ENCODE measurements around the gene BZW2. TPM values are rescaled to one million over a fixed set of nuclear protein-coding genes. Genes with fewer than 3 reads are reported as not detected.
A peak's percentile ranks its signal among the peaks of the same experiment; 100 is the strongest.

Gene BZW2
- total RNA-seq, 4 donors from 2014 or later: 86.6 to 145 (median 123) TPM

- no peak for ATAC-seq
- Histone ChIP-seq H3K27me3 (no peaks in the 10 kb centered on the region), H3K9me3 (no peaks in the 10 kb centered on the region), H3K4me3 (no peak overlapping the region), H3K27ac (no peak overlapping the region), H3K36me3 (no peaks in the 10 kb centered on the region), H3K4me1 (peaks cover 0 to 4% of the 10 kb centered on the region in 2 donors)
- intact Hi-C loops (cut with DNase I; ENCODE audit: low total_unique reads) (no loop called here), in situ Hi-C loops (cut with MboI; ENCODE audit: low sequenced_read_pairs in 4 of 4) (no loop called here)
- TF ChIP-seq POLR2A (IDR thresholded peaks at IDR 0.05): no peak
- TF ChIP-seq CTCF (IDR thresholded peaks at IDR 0.05 in 4 of 5, conservative IDR thresholded peaks at IDR 0.05 in 1 of 5): no peak
- no peak for DNase-seq
These were observed 101.1 kb downstream of the BZW2 start for GRCh38 chr7:16747102-16747501.

- Histone ChIP-seq H3K27me3 (no peaks in the 10 kb centered on the region), H3K9me3 (no peaks in the 10 kb centered on the region), H3K4me3 (peak within 1 kb of the TSS; percentile 60 to 68 (median 65)), H3K27ac (peak within 1 kb of the TSS; percentile 14 to 70 (median 62)), H3K36me3 (no peaks in the 10 kb centered on the region), H3K4me1 (peaks cover 0 to 9% of the 10 kb centered on the region in 2 donors)
- ATAC-seq (peak; percentile 46 to 72), DNase-seq (peak in 1 of 2 donors; percentile 15)
- in situ Hi-C loops (cut with MboI; ENCODE audit: low sequenced_read_pairs in 4 of 4): no loop called here
- intact Hi-C loops (cut with DNase I; ENCODE audit: low total_unique reads): no loop called here
- no peak for TF ChIP-seq CTCF (IDR thresholded peaks at IDR 0.05 in 4 of 5, conservative IDR thresholded peaks at IDR 0.05 in 1 of 5)
- peak; percentile 48 to 68 for TF ChIP-seq POLR2A (IDR thresholded peaks at IDR 0.05)
These were observed 107.3 kb downstream of the BZW2 start, which contains the start of gene TSPAN13 for GRCh38 chr7:16753102-16753931. TSS of gene TSPAN13 (plus strand) at chr7:16753755. CDS start at chr7:16753968, 213 bp downstream.

- intact Hi-C loops (cut with DNase I; ENCODE audit: low total_unique reads): no loop called here
- Histone ChIP-seq H3K4me3 (peak overlapping the region; percentile 60 to 68 (median 65)), H3K9me3 (no peaks in the 10 kb centered on the region), H3K4me1 (peaks cover 0 to 9% of the 10 kb centered on the region in 2 donors), H3K27ac (peak overlapping the region; percentile 14 to 70 (median 62)), H3K36me3 (no peaks in the 10 kb centered on the region), H3K27me3 (no peaks in the 10 kb centered on the region)
- DNase-seq (no peak), ATAC-seq (peak; percentile 14 to 46)
- in situ Hi-C loops (cut with MboI; ENCODE audit: low sequenced_read_pairs in 4 of 4): no loop called here
- no peak for TF ChIP-seq CTCF (IDR thresholded peaks at IDR 0.05 in 4 of 5, conservative IDR thresholded peaks at IDR 0.05 in 1 of 5)
- no peak for TF ChIP-seq POLR2A (IDR thresholded peaks at IDR 0.05)
These were observed 108.2 kb downstream of the BZW2 start for GRCh38 chr7:16753932-16754855.

- DNase-seq: no peak
- no peaks in the 10 kb centered on the region for H3K27me3 ChIP-seq
- in situ Hi-C loops (cut with MboI; ENCODE audit: low sequenced_read_pairs in 4 of 4): no loop called here
- intact Hi-C loops (cut with DNase I; ENCODE audit: low total_unique reads): no loop called here
- H3K36me3 ChIP-seq: no peaks in the 10 kb centered on the region
- ATAC-seq: no peak
- H3K4me3 ChIP-seq: peak overlapping the region; percentile 60 to 68 (median 65)
- peaks cover 0 to 9% of the 10 kb centered on the region in 2 donors for H3K4me1 ChIP-seq
- peak overlapping the region in 3 of 4 donors; percentile 57 to 70 (median 66) for H3K27ac ChIP-seq
- no peak for TF ChIP-seq POLR2A (IDR thresholded peaks at IDR 0.05)
- TF ChIP-seq CTCF (IDR thresholded peaks at IDR 0.05 in 4 of 5, conservative IDR thresholded peaks at IDR 0.05 in 1 of 5): no peak
- H3K9me3 ChIP-seq: no peaks in the 10 kb centered on the region
These were observed 108.9 kb downstream of the BZW2 start for GRCh38 chr7:16754856-16755317.
